Suprapubic skin (tissue), 4 donors: ENCODE measurements around the gene SERPINF2. TPM values are rescaled to one million over a fixed set of nuclear protein-coding genes. Genes with fewer than 3 reads are reported as not detected.
A peak's percentile ranks its signal among the peaks of the same experiment; 100 is the strongest.

Experiments used
- DNase-seq, 2 donors: peaks; one replicate each; pipeline ENCODE4 v3.0.0-alpha.2; 2019; ENCODE audit warnings: low spot score in 2 of 2
- H3K27ac ChIP-seq: fragments of 200-600 bp; sonication (generic); one replicate; pipeline ENCODE4 v1.5.1; 2019
- H3K27me3 ChIP-seq: fragments of 200-600 bp; sonication (generic); one replicate; pipeline ENCODE4 v1.5.1; 2019
- H3K36me3 ChIP-seq: fragments of 200-600 bp; sonication (generic); one replicate; pipeline ENCODE4 v1.5.1; 2019
- H3K4me1 ChIP-seq: fragments of 200-600 bp; sonication (generic); one replicate; pipeline ENCODE4 v1.5.1; 2019
- H3K4me3 ChIP-seq: fragments of 200-600 bp; sonication (generic); one replicate; pipeline ENCODE4 v1.5.1; 2019; ENCODE audit warnings: mild to moderate bottlenecking
- H3K9me3 ChIP-seq: fragments of 200-600 bp; sonication (generic); one replicate; pipeline ENCODE4 v1.5.1; 2019
- CTCF ChIP-seq, 2 donors: fragments of 200-600 bp in 1 of 2; fragments of 450-650 bp in 1 of 2; sonication (generic) in 1 of 2; IDR thresholded peaks; one replicate each; pipeline ENCODE4 v1.5.1; 2016 to 2019; ENCODE audit warnings: antibody characterized with exemption in 2 of 2, mild to moderate bottlenecking in 1 of 2, moderate library complexity in 1 of 2
- EP300 ChIP-seq: sonication (generic); formaldehyde crosslinking; IDR thresholded peaks from one replicate; pipeline ENCODE4 v1.6.1; 2017; ENCODE audit warnings: antibody characterized with exemption
- POLR2A ChIP-seq, 2 donors: fragments of 450-650 bp; IDR thresholded peaks; one replicate each; pipeline ENCODE4 v1.6.1; 2017; ENCODE audit warnings: antibody characterized with exemption in 2 of 2, mild to moderate bottlenecking in 2 of 2, moderate library complexity in 2 of 2
- POLR2AphosphoS5 ChIP-seq, 3 donors: sonication (generic); formaldehyde crosslinking; IDR thresholded peaks; one replicate each; pipeline ENCODE4 v1.6.1; 2017; ENCODE audit warnings: antibody characterized with exemption in 3 of 3
- WGBS: methylation state at CpG from one replicate; pipeline ENCODE4 v1.1.5; 2018; 5-methylcytosine and 5-hydroxymethylcytosine counted together
- total RNA-seq, 4 donors: library from RNA; depleted of rRNA; stranded (reverse); fragments of >200 nt; gene quantifications; one replicate each; pipeline ENCODE4 v1.1.0, GENCODE V29; 2016

The SERPINF2 gene
- total RNA-seq, 4 donors from 2014 or later = 3.9 to 7.4 (median 5.9) TPM

GRCh38 chr17:1802429-1802828 lies 59.8 kb downstream of the SERPINF2 start:
- Histone ChIP-seq H3K36me3 (peaks cover 50% of the 10 kb centered on the region), H3K27ac (no peak overlapping the region), H3K4me3 (no peak overlapping the region), H3K27me3 (no peaks in the 10 kb centered on the region), H3K9me3 (no peaks in the 10 kb centered on the region), H3K4me1 (no peaks in the 10 kb centered on the region)
- 96% methylated on average over 1 of the region's 1 CpG for WGBS
- no peak for DNase-seq
- TF ChIP-seq POLR2A (IDR thresholded peaks at IDR 0.05) = no peak
- TF ChIP-seq EP300 = no peak
- TF ChIP-seq POLR2AphosphoS5 (IDR thresholded peaks at IDR 0.05) = no peak
- no peak for TF ChIP-seq CTCF (IDR thresholded peaks at IDR 0.05)

- Histone ChIP-seq H3K9me3 (no peaks in the 10 kb centered on the region), H3K27me3 (no peaks in the 10 kb centered on the region), H3K27ac (no peak overlapping the region), H3K36me3 (peaks cover 45% of the 10 kb centered on the region), H3K4me1 (no peaks in the 10 kb centered on the region), H3K4me3 (no peak overlapping the region)
- 92% methylated on average over 6 of the region's 6 CpGs for WGBS
- TF ChIP-seq POLR2A (IDR thresholded peaks at IDR 0.05) (no peak), POLR2AphosphoS5 (IDR thresholded peaks at IDR 0.05) (no peak), CTCF (IDR thresholded peaks at IDR 0.05) (no peak), EP300 (no peak)
- peak in 1 of 2 donors; percentile 35 for DNase-seq
Measured at GRCh38 chr17:1803280-1803679, 60.6 kb downstream of the SERPINF2 start.

Other genes starting within 250 kb of the SERPINF2 start
- 100 to 1,000 TPM in 3 of 4 donors, 10 to 100 TPM in 1; 91.8 to 160 (median 123) TPM for gene INPP5K, start 226.3 kb upstream of the SERPINF2 start, total RNA-seq
- gene PITPNA, start 180.1 kb upstream of the SERPINF2 start, total RNA-seq = 10 to 100 TPM; 49.6 to 71.9 (median 61.5) TPM
- gene SLC43A2, start 114.0 kb upstream of the SERPINF2 start, total RNA-seq = 10 to 100 TPM in 2 of 4 donors, 1 to 10 TPM in 2; 4.8 to 11.8 (median 10.6) TPM
- gene SCARF1, start 97.1 kb upstream of the SERPINF2 start, total RNA-seq = 10 to 100 TPM in 1 of 4 donors, 1 to 10 TPM in 3; 1.8 to 12.4 (median 4.6) TPM
- gene RILP, start 93.0 kb upstream of the SERPINF2 start, total RNA-seq = 10 to 100 TPM; 11.9 to 26.0 (median 20.1) TPM
- gene PRPF8, start 58.0 kb upstream of the SERPINF2 start, total RNA-seq = 100 to 1,000 TPM; 186 to 341 (median 220) TPM
- 1 to 10 TPM; 2.2 to 4.6 (median 2.9) TPM for gene TLCD2, start 32.5 kb upstream of the SERPINF2 start, total RNA-seq
- gene WDR81, start 18.2 kb upstream of the SERPINF2 start, total RNA-seq = 10 to 100 TPM; 40.0 to 61.7 (median 51.3) TPM
- 100 to 1,000 TPM; 146 to 256 (median 194) TPM for gene SERPINF1, start 19.2 kb downstream of the SERPINF2 start, total RNA-seq
- 10 to 100 TPM in 2 of 4 donors, 1 to 10 TPM in 2; 6.4 to 31.7 (median 14.3) TPM for gene SMYD4, start 87.0 kb downstream of the SERPINF2 start, total RNA-seq
- 10 to 100 TPM; 27.6 to 58.2 (median 36.7) TPM for gene RPA1, start 87.1 kb downstream of the SERPINF2 start, total RNA-seq